ENCODE data around the gene WNT9B.

- TF ChIP-seq POLR2AphosphoS5 (IDR thresholded peaks at IDR 0.05), result no peak
- TF ChIP-seq CTCF (IDR thresholded peaks at IDR 0.05), result no peak
Measured at GRCh38 chr17:46820592-46821450, 30.6 kb upstream of the WNT9B start.
